ENCODE results near the gene ZNF620. TPM values are rescaled to one million over a fixed set of nuclear protein-coding genes. Genes with fewer than 3 reads are reported as not detected.

The ZNF620 gene
- total RNA-seq, 1 donor from 2014 or later = 4.2 TPM

DNA sequence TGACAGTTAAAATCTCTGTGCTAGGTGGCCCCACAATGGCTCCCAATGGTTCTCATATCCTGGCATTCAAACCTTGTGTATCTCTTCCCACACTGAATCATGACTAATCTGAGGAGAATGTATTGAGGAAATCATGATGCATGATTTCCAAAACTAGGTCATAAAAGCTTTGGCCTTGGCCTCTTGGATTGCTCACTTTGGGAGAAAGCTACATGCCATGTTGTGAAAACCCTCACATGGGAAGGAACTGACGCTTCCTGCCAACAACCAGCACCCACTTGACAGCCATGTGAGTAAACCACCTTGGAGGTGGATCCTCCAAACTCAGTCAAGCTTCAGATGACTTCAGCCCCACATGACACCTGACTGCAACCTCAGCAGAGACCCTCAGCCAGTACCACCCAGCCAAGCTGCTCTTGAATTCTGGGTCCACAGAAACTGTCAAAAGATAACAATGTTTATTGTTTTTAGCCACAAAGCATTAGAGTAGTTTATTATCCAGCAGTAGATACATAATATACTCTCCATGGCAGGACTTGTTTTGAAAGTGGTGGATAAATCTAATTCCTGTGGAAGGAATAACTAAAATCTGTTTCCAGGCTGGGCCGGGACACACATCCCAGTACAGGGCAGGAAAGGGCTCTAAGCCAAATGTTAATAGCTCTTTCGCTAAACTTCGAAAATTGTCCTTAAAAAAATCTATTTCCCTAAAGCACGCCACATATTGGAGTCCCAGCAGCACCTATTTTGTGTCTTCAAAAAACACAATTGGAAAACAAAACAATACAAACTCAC is 1.0 kb upstream of the ZNF620 start:
- peaks cover 19% of the 10 kb centered on the region for H3K4me1 ChIP-seq (ENCODE audit: insufficient read depth, low read length)
- H3K27me3 ChIP-seq (ENCODE audit: insufficient read depth, low read length) = no peaks in the 10 kb centered on the region
- H3K27ac Mint-ChIP-seq (ENCODE audit: unreplicated experiment) = peak overlapping the region; percentile 21
- FAIRE-seq (peak; percentile 99), DNase-seq (ENCODE audit: low read depth) (peak; percentile 94)
- H3K27me3 Mint-ChIP-seq (ENCODE audit: low read depth, unreplicated experiment) = no peaks in the 10 kb centered on the region
- H3K4me1 Mint-ChIP-seq (ENCODE audit: low read depth, unreplicated experiment) = peaks cover 8% of the 10 kb centered on the region
- H3K79me2 ChIP-seq (ENCODE audit: insufficient read depth, low read length) = no peaks in the 10 kb centered on the region
- H2AFZ ChIP-seq (ENCODE audit: low read depth, low read length) = no peak overlapping the region
- H3K4me2 ChIP-seq (ENCODE audit: low read length) = peak overlapping the region; percentile 96
- H3K36me3 Mint-ChIP-seq (ENCODE audit: low read depth, unreplicated experiment) = no peaks in the 10 kb centered on the region
- TF ChIP-seq, protein P1, sequence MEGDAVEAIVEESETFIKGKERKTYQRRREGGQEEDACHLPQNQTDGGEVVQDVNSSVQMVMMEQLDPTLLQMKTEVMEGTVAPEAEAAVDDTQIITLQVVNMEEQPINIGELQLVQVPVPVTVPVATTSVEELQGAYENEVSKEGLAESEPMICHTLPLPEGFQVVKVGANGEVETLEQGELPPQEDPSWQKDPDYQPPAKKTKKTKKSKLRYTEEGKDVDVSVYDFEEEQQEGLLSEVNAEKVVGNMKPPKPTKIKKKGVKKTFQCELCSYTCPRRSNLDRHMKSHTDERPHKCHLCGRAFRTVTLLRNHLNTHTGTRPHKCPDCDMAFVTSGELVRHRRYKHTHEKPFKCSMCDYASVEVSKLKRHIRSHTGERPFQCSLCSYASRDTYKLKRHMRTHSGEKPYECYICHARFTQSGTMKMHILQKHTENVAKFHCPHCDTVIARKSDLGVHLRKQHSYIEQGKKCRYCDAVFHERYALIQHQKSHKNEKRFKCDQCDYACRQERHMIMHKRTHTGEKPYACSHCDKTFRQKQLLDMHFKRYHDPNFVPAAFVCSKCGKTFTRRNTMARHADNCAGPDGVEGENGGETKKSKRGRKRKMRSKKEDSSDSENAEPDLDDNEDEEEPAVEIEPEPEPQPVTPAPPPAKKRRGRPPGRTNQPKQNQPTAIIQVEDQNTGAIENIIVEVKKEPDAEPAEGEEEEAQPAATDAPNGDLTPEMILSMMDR (IDR thresholded peaks at IDR 0.05; ENCODE audit: insufficient read depth, low read depth, low read length) = no peak
- no peak for TF ChIP-seq EZH2 (IDR thresholded peaks at IDR 0.05; ENCODE audit: insufficient read depth, low read length)
- no peaks in the 10 kb centered on the region for H4K20me1 ChIP-seq (ENCODE audit: insufficient read depth, low read length)
- no peaks in the 10 kb centered on the region for H3K9me3 Mint-ChIP-seq (ENCODE audit: unreplicated experiment)
- H3K9me3 ChIP-seq (ENCODE audit: insufficient read depth, low read depth, low read length) = no peaks in the 10 kb centered on the region
- H3K4me3 Mint-ChIP-seq (ENCODE audit: unreplicated experiment) = peak overlapping the region; percentile 92
- H3K9ac ChIP-seq (ENCODE audit: low read length) = peak overlapping the region; percentile 15
- no peaks in the 10 kb centered on the region for H3K36me3 ChIP-seq (ENCODE audit: insufficient read depth, low read length)
- peak overlapping the region; percentile 73 for H3K27ac ChIP-seq (ENCODE audit: low read depth, low read length)
- peak overlapping the region; percentile 76 for H3K4me3 ChIP-seq (ENCODE audit: insufficient read depth, low read depth, low read length)

DNA sequence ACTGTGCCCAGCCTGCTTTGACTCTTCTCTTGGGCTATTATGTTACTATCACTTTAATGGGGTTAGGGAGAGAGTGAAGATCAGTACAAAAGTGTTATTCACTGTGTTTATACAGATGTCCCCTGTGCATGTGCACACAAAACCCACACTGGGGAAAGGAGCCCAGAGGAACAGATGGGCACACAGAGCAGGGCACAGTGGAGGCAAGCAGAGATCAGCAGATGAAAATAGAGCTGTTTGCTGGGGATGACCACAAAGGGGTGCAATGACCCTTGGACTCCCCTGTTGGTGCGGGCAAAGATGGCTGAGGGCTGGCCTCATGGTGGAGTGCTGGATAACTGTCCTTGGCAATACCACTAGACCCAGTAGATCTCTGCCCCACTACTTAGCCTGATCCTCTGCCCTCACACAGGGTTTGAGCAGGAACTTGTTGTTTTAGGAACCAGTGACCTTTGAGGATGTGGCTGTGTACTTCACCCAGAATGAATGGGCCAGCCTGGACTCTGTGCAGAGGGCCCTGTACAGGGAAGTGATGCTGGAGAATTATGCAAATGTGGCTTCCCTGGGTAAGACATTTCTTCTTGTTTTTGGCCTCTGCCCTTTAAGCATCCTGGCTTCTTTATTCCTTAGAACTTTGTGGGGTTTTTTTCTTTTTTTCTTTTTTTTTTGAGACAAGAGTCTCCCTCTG is 5.3 kb downstream of the ZNF620 start:
- DNase-seq (ENCODE audit: low read depth) = no peak
- H2AFZ ChIP-seq (ENCODE audit: low read depth, low read length) = no peak overlapping the region
- FAIRE-seq = no peak

More for the DNA sequence above, 5.3 kb downstream of the ZNF620 start:
- Histone ChIP-seq H3K9ac (ENCODE audit: low read length) (no peak overlapping the region), H4K20me1 (ENCODE audit: insufficient read depth, low read length) (no peaks in the 10 kb centered on the region), H3K79me2 (ENCODE audit: insufficient read depth, low read length) (no peaks in the 10 kb centered on the region), H3K36me3 (ENCODE audit: insufficient read depth, low read length) (no peaks in the 10 kb centered on the region), H3K4me1 (ENCODE audit: insufficient read depth, low read length) (peaks cover 8% of the 10 kb centered on the region), H3K27ac (ENCODE audit: low read depth, low read length) (no peak overlapping the region), H3K4me2 (ENCODE audit: low read length) (no peak overlapping the region), H3K9me3 (ENCODE audit: insufficient read depth, low read depth, low read length) (no peaks in the 10 kb centered on the region), H3K4me3 (ENCODE audit: insufficient read depth, low read depth, low read length) (no peak overlapping the region), H3K27me3 (ENCODE audit: insufficient read depth, low read length) (no peaks in the 10 kb centered on the region)
- Mint-ChIP-seq H3K4me3 (ENCODE audit: unreplicated experiment) (no peak overlapping the region), H3K4me1 (ENCODE audit: low read depth, unreplicated experiment) (peaks cover 5% of the 10 kb centered on the region), H3K9me3 (ENCODE audit: unreplicated experiment) (no peaks in the 10 kb centered on the region), H3K27me3 (ENCODE audit: low read depth, unreplicated experiment) (no peaks in the 10 kb centered on the region), H3K36me3 (ENCODE audit: low read depth, unreplicated experiment) (peaks cover 7% of the 10 kb centered on the region), H3K27ac (ENCODE audit: unreplicated experiment) (no peak overlapping the region)
- TF ChIP-seq EZH2 (IDR thresholded peaks at IDR 0.05; ENCODE audit: insufficient read depth, low read length) = no peak
- TF ChIP-seq, protein P1 (IDR thresholded peaks at IDR 0.05; ENCODE audit: insufficient read depth, low read depth, low read length) = no peak

Measured in astrocyte (in vitro differentiated cells and primary cell).